ENCODE data around the gene ZNF423. TPM values are rescaled to one million over a fixed set of nuclear protein-coding genes. Genes with fewer than 3 reads are reported as not detected.

Gene ZNF423
- total and polyA plus RNA-seq, 2 experiments from 2014 or later = 0.43 to 0.49 TPM

GRCh38 chr16:49709057-49709456 lies 146.9 kb downstream of the ZNF423 start:
- in situ Hi-C loops (cut with MboI) = no loop called here

GRCh38 chr16:49708491-49708890 lies 147.4 kb downstream of the ZNF423 start:
- no peak overlapping the region for H3K4me3 ChIP-seq
- no peaks in the 10 kb centered on the region for H4K20me1 ChIP-seq (ENCODE audit: insufficient read depth)
- H3K27me3 ChIP-seq (replicated peaks; ENCODE audit: insufficient read depth) = no peaks in the 10 kb centered on the region
- H3F3A ChIP-seq (ENCODE audit: insufficient read depth) = no peaks in the 10 kb centered on the region
- in situ Hi-C loops (cut with MboI) = no loop called here
- no peaks in the 10 kb centered on the region for H3K36me3 ChIP-seq (ENCODE audit: low read depth)
- DNase-seq = no peak
- no peaks in the 10 kb centered on the region for H3K4me1 ChIP-seq (ENCODE audit: insufficient read depth)
- H3K9me2 ChIP-seq (ENCODE audit: insufficient read depth) = no peaks in the 10 kb centered on the region
- no peak overlapping the region for H3K4me2 ChIP-seq (ENCODE audit: unreplicated experiment)
- 72 to 76% methylated on average over 6 of the region's 6 CpGs for WGBS, 2 experiments (ENCODE audit: low coverage in 1 of 2, low lambda C conversion rate in 2 of 2, missing lambda C conversion rate in 2 of 2)
- no peak overlapping the region for H2AFZ ChIP-seq
- no peak for TF ChIP-seq EZH2 (IDR thresholded peaks at IDR 0.05; ENCODE audit: insufficient read depth, poor library complexity, severe bottlenecking)
- TF ChIP-seq EZH2phosphoT487 (IDR thresholded peaks at IDR 0.05; ENCODE audit: insufficient read depth, low read depth) = no peak
- no peaks in the 10 kb centered on the region for H3K9me3 ChIP-seq (ENCODE audit: low read depth)
- H3K27ac ChIP-seq = no peak overlapping the region
- no peak overlapping the region for H3K9ac ChIP-seq
- H3K79me2 ChIP-seq (ENCODE audit: insufficient read depth) = no peaks in the 10 kb centered on the region

More at GRCh38 chr16:49709057-49709456, 146.9 kb downstream of the ZNF423 start:
- no peaks in the 10 kb centered on the region for H3K9me3 ChIP-seq (ENCODE audit: low read depth)
- no peaks in the 10 kb centered on the region for H3K36me3 ChIP-seq (ENCODE audit: low read depth)
- no peak for DNase-seq
- H3K4me1 ChIP-seq (ENCODE audit: insufficient read depth) = no peaks in the 10 kb centered on the region
- no peaks in the 10 kb centered on the region for H4K20me1 ChIP-seq (ENCODE audit: insufficient read depth)
- H3K4me3 ChIP-seq = no peak overlapping the region
- H3K27ac ChIP-seq = no peak overlapping the region
- no peaks in the 10 kb centered on the region for H3K9me2 ChIP-seq (ENCODE audit: insufficient read depth)
- no peak overlapping the region for H3K9ac ChIP-seq
- H3F3A ChIP-seq (ENCODE audit: insufficient read depth) = no peaks in the 10 kb centered on the region
- 56% methylated on average over 12 of the region's 12 CpGs for WGBS, 2 experiments (ENCODE audit: low coverage in 1 of 2, low lambda C conversion rate in 2 of 2, missing lambda C conversion rate in 2 of 2)
- no peaks in the 10 kb centered on the region for H3K79me2 ChIP-seq (ENCODE audit: insufficient read depth)
- H3K27me3 ChIP-seq (replicated peaks; ENCODE audit: insufficient read depth) = no peaks in the 10 kb centered on the region
- H2AFZ ChIP-seq = no peak overlapping the region
- no peak overlapping the region for H3K4me2 ChIP-seq (ENCODE audit: unreplicated experiment)
- no peak for TF ChIP-seq EZH2phosphoT487 (IDR thresholded peaks at IDR 0.05; ENCODE audit: insufficient read depth, low read depth)

GRCh38 chr16:49706620-49707355 lies 149.1 kb downstream of the ZNF423 start:
- Histone ChIP-seq H3K79me2 (ENCODE audit: insufficient read depth) (no peaks in the 10 kb centered on the region), H3K4me2 (ENCODE audit: unreplicated experiment) (no peak overlapping the region), H3F3A (ENCODE audit: insufficient read depth) (no peaks in the 10 kb centered on the region), H3K9me2 (ENCODE audit: insufficient read depth) (no peaks in the 10 kb centered on the region), H3K9me3 (ENCODE audit: low read depth) (no peaks in the 10 kb centered on the region), H3K27me3 (replicated peaks; ENCODE audit: insufficient read depth) (0 out of 2 replicates have a peak, but pooled peaks cover 1% of the 10 kb centered on the region), H3K4me3 (no peak overlapping the region), H3K27ac (no peak overlapping the region), H3K9ac (no peak overlapping the region), H3K36me3 (ENCODE audit: low read depth) (no peaks in the 10 kb centered on the region), H2AFZ (no peak overlapping the region), H3K4me1 (ENCODE audit: insufficient read depth) (0 out of 2 replicates have a peak, but pooled peaks cover 2% of the 10 kb centered on the region), H4K20me1 (ENCODE audit: insufficient read depth) (no peaks in the 10 kb centered on the region)
- no peak for TF ChIP-seq EZH2phosphoT487 (IDR thresholded peaks at IDR 0.05; ENCODE audit: insufficient read depth, low read depth)
- no peak for TF ChIP-seq EZH2 (IDR thresholded peaks at IDR 0.05; ENCODE audit: insufficient read depth, poor library complexity, severe bottlenecking)
- 79 to 84% methylated on average over 11 of the region's 11 CpGs for WGBS, 2 experiments (ENCODE audit: low coverage in 1 of 2, low lambda C conversion rate in 2 of 2, missing lambda C conversion rate in 2 of 2)
- no peak for DNase-seq
- in situ Hi-C loops (cut with MboI) = no loop called here

GRCh38 chr16:49704586-49705155 lies 151.2 kb downstream of the ZNF423 start:
- 72 to 88% methylated on average over 2 of the region's 2 CpGs for WGBS, 2 experiments (ENCODE audit: low coverage in 1 of 2, low lambda C conversion rate in 2 of 2, missing lambda C conversion rate in 2 of 2)
- no peak for DNase-seq
- Histone ChIP-seq H3K4me1 (ENCODE audit: insufficient read depth) (0 out of 2 replicates have a peak, but pooled peaks cover 3% of the 10 kb centered on the region), H4K20me1 (ENCODE audit: insufficient read depth) (no peaks in the 10 kb centered on the region), H3K27me3 (replicated peaks; ENCODE audit: insufficient read depth) (peaks cover 13% of the 10 kb centered on the region), H3K4me3 (no peak overlapping the region), H3K36me3 (ENCODE audit: low read depth) (no peaks in the 10 kb centered on the region), H3F3A (ENCODE audit: insufficient read depth) (no peaks in the 10 kb centered on the region), H3K9me3 (ENCODE audit: low read depth) (no peaks in the 10 kb centered on the region), H3K79me2 (ENCODE audit: insufficient read depth) (no peaks in the 10 kb centered on the region), H2AFZ (no peak overlapping the region), H3K9me2 (ENCODE audit: insufficient read depth) (no peaks in the 10 kb centered on the region), H3K4me2 (ENCODE audit: unreplicated experiment) (no peak overlapping the region), H3K27ac (no peak overlapping the region), H3K9ac (no peak overlapping the region)
- in situ Hi-C loops (cut with MboI) = no loop called here
- TF ChIP-seq EZH2 (IDR thresholded peaks at IDR 0.05; ENCODE audit: insufficient read depth, poor library complexity, severe bottlenecking) (no peak), EZH2phosphoT487 (IDR thresholded peaks at IDR 0.05; ENCODE audit: insufficient read depth, low read depth) (no peak)

All from GM23248 (cell line).